ENCODE measurements around the gene HIVEP3.

The HIVEP3 gene

DNA sequence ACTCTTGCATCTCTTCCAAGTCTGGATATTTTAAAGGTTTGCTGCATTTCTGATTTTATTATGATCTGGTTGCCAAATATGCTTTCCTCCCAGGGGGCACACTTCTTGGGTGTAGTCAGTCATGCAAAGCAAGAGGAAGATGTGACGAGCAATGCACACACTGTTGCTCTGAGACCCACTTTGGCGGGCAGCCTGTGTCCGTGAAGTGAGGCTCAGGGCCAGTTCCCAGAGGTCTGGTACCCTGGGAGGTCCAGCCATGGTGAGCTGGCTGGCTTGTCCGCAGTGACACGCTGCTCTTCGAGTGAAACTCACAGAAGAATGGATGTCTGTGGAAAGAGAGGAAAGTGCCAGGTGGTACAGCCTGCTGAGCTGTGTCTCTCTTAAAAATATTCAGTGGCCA is 381.5 kb downstream of the HIVEP3 start:
- Histone ChIP-seq H3K9me3 (replicated peaks in 1 of 2; ENCODE audit: control insufficient read depth in 2 of 2, insufficient read depth in 1 of 2, low read depth in 1 of 2, low read length in 2 of 2) (no peaks in the 10 kb centered on the region), H3K36me3 (replicated peaks in 1 of 2; ENCODE audit: control insufficient read depth in 2 of 2, insufficient read depth in 2 of 2, low read length in 2 of 2) (no peaks in the 10 kb centered on the region)
- WGBS, 2 donors (ENCODE audit: extremely low coverage in 2 of 2, insufficient read length in 2 of 2, insufficient replicate concordance in 1 of 2) = no CpG with 5 or more reads among the region's 6 CpGs

DNA sequence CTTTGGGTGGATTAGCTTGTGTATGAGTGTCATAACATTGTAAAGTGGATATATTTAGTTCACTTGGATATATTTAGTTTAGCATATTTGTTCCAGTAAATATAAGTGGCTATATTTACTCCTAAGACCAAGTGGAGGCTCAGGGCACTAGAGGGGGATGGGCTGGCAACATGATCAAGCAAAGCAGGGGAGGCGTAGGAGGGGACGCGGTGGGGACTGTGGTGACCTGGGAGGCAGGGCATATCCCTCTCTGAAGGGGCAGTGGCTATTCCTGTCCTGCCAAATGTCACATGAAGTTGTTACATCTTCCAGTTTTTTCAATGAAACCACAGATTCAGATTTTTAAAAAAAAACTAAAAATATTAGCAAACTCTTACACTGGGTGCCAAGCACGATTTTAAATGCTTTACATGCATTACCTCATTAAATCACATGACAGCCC is 382.3 kb downstream of the HIVEP3 start:
- H3K36me3 ChIP-seq (replicated peaks in 1 of 2; ENCODE audit: control insufficient read depth in 2 of 2, insufficient read depth in 2 of 2, low read length in 2 of 2) = no peaks in the 10 kb centered on the region
- no CpG with 5 or more reads among the region's 4 CpGs for WGBS, 2 donors (ENCODE audit: extremely low coverage in 2 of 2, insufficient read length in 2 of 2, insufficient replicate concordance in 1 of 2)
- H3K79me1 ChIP-seq (ENCODE audit: low read depth, low read length) = no peaks in the 10 kb centered on the region
- no peak overlapping the region for H2AK5ac ChIP-seq (ENCODE audit: low read depth, low read length)
- no peak overlapping the region for H3K9ac ChIP-seq (ENCODE audit: low read depth, low read length, poor library complexity)
- H3K27me3 ChIP-seq (ENCODE audit: control insufficient read depth in 3 of 3, insufficient read depth in 3 of 3, low read depth in 1 of 3, low read length in 3 of 3) = no peaks in the 10 kb centered on the region
- no peak overlapping the region for H3K4ac ChIP-seq (ENCODE audit: low read length)
- H3K14ac ChIP-seq (ENCODE audit: low read length) = no peak overlapping the region
- H2BK15ac ChIP-seq (ENCODE audit: low read length) = no peak overlapping the region
- H3K9me3 ChIP-seq (replicated peaks in 1 of 2; ENCODE audit: control insufficient read depth in 2 of 2, insufficient read depth in 1 of 2, low read depth in 1 of 2, low read length in 2 of 2) = no peaks in the 10 kb centered on the region
- peaks cover 0 to 6% of the 10 kb centered on the region in 2 donors for H3K4me1 ChIP-seq (ENCODE audit: control insufficient read depth in 2 of 2, insufficient read depth in 1 of 2, low read depth in 1 of 2, low read length in 2 of 2)
- no peak for DNase-seq (ENCODE audit: low spot score)
- no peak overlapping the region for H3K4me2 ChIP-seq (ENCODE audit: insufficient read depth, low read length, poor library complexity, severe bottlenecking)
- H3K27ac ChIP-seq (replicated peaks; ENCODE audit: low read length) = no peak overlapping the region
- H3K23ac ChIP-seq (ENCODE audit: low read depth, low read length, poor library complexity) = no peak overlapping the region
- H4K8ac ChIP-seq (ENCODE audit: low read depth, low read length) = no peak overlapping the region
- H4K91ac ChIP-seq (ENCODE audit: low read depth, low read length, poor library complexity) = no peak overlapping the region
- no peak overlapping the region for H2BK5ac ChIP-seq (ENCODE audit: low read length)
- no peak overlapping the region for H2AFZ ChIP-seq (ENCODE audit: low read length)
- no peak overlapping the region for H3K4me3 ChIP-seq (ENCODE audit: low read length in 2 of 2)
- H2BK12ac ChIP-seq (ENCODE audit: low read length) = no peak overlapping the region
- H3K18ac ChIP-seq (ENCODE audit: low read length) = no peak overlapping the region
- no peak overlapping the region for H2BK120ac ChIP-seq (ENCODE audit: low read depth, low read length)

More for the DNA sequence above, 381.5 kb downstream of the HIVEP3 start:
- H4K91ac ChIP-seq (ENCODE audit: low read depth, low read length, poor library complexity) = no peak overlapping the region
- H2BK12ac ChIP-seq (ENCODE audit: low read length) = no peak overlapping the region
- no peak overlapping the region for H3K23ac ChIP-seq (ENCODE audit: low read depth, low read length, poor library complexity)
- no peak overlapping the region for H2AK5ac ChIP-seq (ENCODE audit: low read depth, low read length)
- peaks cover 0 to 8% of the 10 kb centered on the region in 2 donors for H3K4me1 ChIP-seq (ENCODE audit: control insufficient read depth in 2 of 2, insufficient read depth in 1 of 2, low read depth in 1 of 2, low read length in 2 of 2)
- H3K4me2 ChIP-seq (ENCODE audit: insufficient read depth, low read length, poor library complexity, severe bottlenecking) = no peak overlapping the region
- no peak overlapping the region for H3K18ac ChIP-seq (ENCODE audit: low read length)
- H3K4ac ChIP-seq (ENCODE audit: low read length) = no peak overlapping the region
- H3K9ac ChIP-seq (ENCODE audit: low read depth, low read length, poor library complexity) = no peak overlapping the region
- H3K4me3 ChIP-seq (ENCODE audit: low read length in 2 of 2) = no peak overlapping the region
- H3K79me1 ChIP-seq (ENCODE audit: low read depth, low read length) = no peaks in the 10 kb centered on the region
- H3K14ac ChIP-seq (ENCODE audit: low read length) = no peak overlapping the region
- H4K8ac ChIP-seq (ENCODE audit: low read depth, low read length) = no peak overlapping the region
- H3K27ac ChIP-seq (replicated peaks; ENCODE audit: low read length) = no peak overlapping the region
- H3K27me3 ChIP-seq (ENCODE audit: control insufficient read depth in 3 of 3, insufficient read depth in 3 of 3, low read depth in 1 of 3, low read length in 3 of 3) = no peaks in the 10 kb centered on the region
- no peak overlapping the region for H2BK120ac ChIP-seq (ENCODE audit: low read depth, low read length)
- DNase-seq (ENCODE audit: low spot score) = no peak
- no peak overlapping the region for H2BK5ac ChIP-seq (ENCODE audit: low read length)
- H2AFZ ChIP-seq (ENCODE audit: low read length) = no peak overlapping the region
- H2BK15ac ChIP-seq (ENCODE audit: low read length) = no peak overlapping the region

DNA sequence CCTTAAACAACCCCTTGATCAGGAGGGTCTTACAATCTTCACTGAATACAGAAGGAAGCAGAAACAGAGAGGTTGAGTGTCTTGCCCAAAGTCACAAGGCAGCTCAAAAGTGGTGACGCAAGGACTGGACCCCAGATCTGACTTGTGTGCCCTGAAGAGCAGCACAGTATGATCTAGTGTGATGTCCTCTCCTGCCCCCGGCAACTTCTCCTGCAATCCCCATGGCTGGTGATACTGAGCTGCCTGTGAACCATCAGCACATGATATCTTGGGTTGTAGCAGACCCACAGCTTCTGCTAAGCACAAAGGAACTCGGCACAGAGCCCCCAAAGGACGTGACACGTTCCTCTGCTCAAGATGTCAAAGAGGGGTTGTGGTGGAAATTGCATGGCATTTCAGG is 383.0 kb downstream of the HIVEP3 start:
- Histone ChIP-seq H3K9ac (ENCODE audit: low read depth, low read length, poor library complexity) (no peak overlapping the region), H4K91ac (ENCODE audit: low read depth, low read length, poor library complexity) (no peak overlapping the region), H3K27me3 (ENCODE audit: control insufficient read depth in 3 of 3, insufficient read depth in 3 of 3, low read depth in 1 of 3, low read length in 3 of 3) (no peaks in the 10 kb centered on the region), H2BK15ac (ENCODE audit: low read length) (no peak overlapping the region), H3K4ac (ENCODE audit: low read length) (no peak overlapping the region), H3K14ac (ENCODE audit: low read length) (no peak overlapping the region), H2BK5ac (ENCODE audit: low read length) (no peak overlapping the region), H3K79me1 (ENCODE audit: low read depth, low read length) (no peaks in the 10 kb centered on the region), H2AK5ac (ENCODE audit: low read depth, low read length) (no peak overlapping the region), H3K9me3 (replicated peaks in 1 of 2; ENCODE audit: control insufficient read depth in 2 of 2, insufficient read depth in 1 of 2, low read depth in 1 of 2, low read length in 2 of 2) (no peaks in the 10 kb centered on the region), H3K4me1 (ENCODE audit: control insufficient read depth in 2 of 2, insufficient read depth in 1 of 2, low read depth in 1 of 2, low read length in 2 of 2) (peaks cover 0 to under 1% of the 10 kb centered on the region in 2 donors), H2AFZ (ENCODE audit: low read length) (no peak overlapping the region), H4K8ac (ENCODE audit: low read depth, low read length) (no peak overlapping the region), H3K36me3 (replicated peaks in 1 of 2; ENCODE audit: control insufficient read depth in 2 of 2, insufficient read depth in 2 of 2, low read length in 2 of 2) (no peaks in the 10 kb centered on the region), H3K18ac (ENCODE audit: low read length) (no peak overlapping the region), H3K27ac (replicated peaks; ENCODE audit: low read length) (no peak overlapping the region), H2BK120ac (ENCODE audit: low read depth, low read length) (no peak overlapping the region), H3K4me2 (ENCODE audit: insufficient read depth, low read length, poor library complexity, severe bottlenecking) (no peak overlapping the region), H2BK12ac (ENCODE audit: low read length) (no peak overlapping the region), H3K23ac (ENCODE audit: low read depth, low read length, poor library complexity) (no peak overlapping the region), H3K4me3 (ENCODE audit: low read length in 2 of 2) (no peak overlapping the region)
- WGBS, 2 donors (ENCODE audit: extremely low coverage in 2 of 2, insufficient read length in 2 of 2, insufficient replicate concordance in 1 of 2) = no CpG with 5 or more reads among the region's 5 CpGs
- no peak for DNase-seq (ENCODE audit: low spot score)

DNA sequence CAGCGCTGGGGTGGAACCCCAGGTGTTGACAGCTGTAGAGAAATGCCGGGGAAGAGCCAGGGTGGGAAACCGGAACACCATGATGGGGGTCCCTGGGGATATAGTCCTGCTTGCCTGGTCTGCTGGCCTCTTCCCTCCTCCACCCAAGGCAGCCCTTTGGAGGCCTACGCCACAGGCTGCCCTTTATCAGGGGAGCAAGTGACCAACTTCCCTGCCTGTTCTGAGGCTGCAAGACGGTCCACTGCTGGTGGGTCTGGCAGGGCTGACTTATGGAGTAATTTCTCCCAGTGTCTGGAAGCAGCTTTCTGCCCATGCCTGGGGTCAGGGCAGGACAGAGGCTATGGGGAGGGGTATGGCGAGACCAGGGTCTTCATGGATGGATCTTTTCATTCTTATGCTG is 383.4 kb downstream of the HIVEP3 start:
- Histone ChIP-seq H3K23ac (ENCODE audit: low read depth, low read length, poor library complexity) (no peak overlapping the region), H3K4me1 (ENCODE audit: control insufficient read depth in 2 of 2, insufficient read depth in 1 of 2, low read depth in 1 of 2, low read length in 2 of 2) (no peaks in the 10 kb centered on the region), H2AFZ (ENCODE audit: low read length) (no peak overlapping the region), H4K8ac (ENCODE audit: low read depth, low read length) (no peak overlapping the region), H3K18ac (ENCODE audit: low read length) (no peak overlapping the region), H2AK5ac (ENCODE audit: low read depth, low read length) (no peak overlapping the region), H4K91ac (ENCODE audit: low read depth, low read length, poor library complexity) (no peak overlapping the region), H3K27me3 (ENCODE audit: control insufficient read depth in 3 of 3, insufficient read depth in 3 of 3, low read depth in 1 of 3, low read length in 3 of 3) (no peaks in the 10 kb centered on the region), H2BK12ac (ENCODE audit: low read length) (no peak overlapping the region), H3K27ac (replicated peaks; ENCODE audit: low read length) (no peak overlapping the region), H3K36me3 (replicated peaks in 1 of 2; ENCODE audit: control insufficient read depth in 2 of 2, insufficient read depth in 2 of 2, low read length in 2 of 2) (no peaks in the 10 kb centered on the region), H3K4me2 (ENCODE audit: insufficient read depth, low read length, poor library complexity, severe bottlenecking) (no peak overlapping the region), H3K14ac (ENCODE audit: low read length) (no peak overlapping the region), H2BK120ac (ENCODE audit: low read depth, low read length) (no peak overlapping the region), H2BK15ac (ENCODE audit: low read length) (no peak overlapping the region), H3K9ac (ENCODE audit: low read depth, low read length, poor library complexity) (no peak overlapping the region), H3K4ac (ENCODE audit: low read length) (no peak overlapping the region), H3K4me3 (ENCODE audit: low read length in 2 of 2) (no peak overlapping the region), H3K9me3 (replicated peaks in 1 of 2; ENCODE audit: control insufficient read depth in 2 of 2, insufficient read depth in 1 of 2, low read depth in 1 of 2, low read length in 2 of 2) (no peaks in the 10 kb centered on the region), H3K79me1 (ENCODE audit: low read depth, low read length) (peaks cover 4% of the 10 kb centered on the region), H2BK5ac (ENCODE audit: low read length) (no peak overlapping the region)
- no CpG with 5 or more reads among the region's 6 CpGs for WGBS, 2 donors (ENCODE audit: extremely low coverage in 2 of 2, insufficient read length in 2 of 2, insufficient replicate concordance in 1 of 2)
- no peak for DNase-seq (ENCODE audit: low spot score)
